ENCODE measurements around the gene SV2B.

DNA sequence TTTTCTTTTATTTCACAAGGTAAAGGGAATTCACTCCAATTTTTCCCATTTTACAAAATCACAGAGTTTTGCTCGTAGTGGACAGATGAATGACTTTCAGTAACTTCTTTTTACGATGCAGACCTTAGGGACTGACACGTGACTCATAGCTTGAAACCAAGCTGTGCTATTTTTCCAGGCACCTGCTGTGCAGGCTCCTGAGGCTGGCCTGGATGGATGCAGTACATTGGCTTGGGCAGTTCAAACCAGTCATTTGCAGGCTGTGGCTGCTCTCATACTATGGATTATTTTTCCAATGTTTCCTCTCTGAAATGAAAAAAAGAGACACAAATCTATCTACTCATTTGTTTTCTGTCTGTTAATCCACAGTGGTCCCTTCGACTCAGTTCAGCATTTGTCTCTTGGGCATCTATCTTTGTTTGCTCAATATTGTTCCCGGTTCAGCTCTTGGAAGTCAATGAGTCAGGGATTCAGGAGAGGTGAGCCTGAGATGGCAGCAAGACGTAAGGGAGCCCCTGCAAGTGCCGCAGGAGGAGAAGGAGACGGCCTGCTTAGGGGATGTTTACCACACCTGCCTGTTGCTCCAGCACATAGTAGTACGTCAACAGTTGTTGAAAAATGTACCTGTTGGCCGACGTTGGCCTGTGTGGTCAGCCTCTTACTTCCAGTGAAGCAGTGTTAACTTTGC lies 92.8 kb downstream of the SV2B start:
- TF ChIP-seq, protein P1, sequence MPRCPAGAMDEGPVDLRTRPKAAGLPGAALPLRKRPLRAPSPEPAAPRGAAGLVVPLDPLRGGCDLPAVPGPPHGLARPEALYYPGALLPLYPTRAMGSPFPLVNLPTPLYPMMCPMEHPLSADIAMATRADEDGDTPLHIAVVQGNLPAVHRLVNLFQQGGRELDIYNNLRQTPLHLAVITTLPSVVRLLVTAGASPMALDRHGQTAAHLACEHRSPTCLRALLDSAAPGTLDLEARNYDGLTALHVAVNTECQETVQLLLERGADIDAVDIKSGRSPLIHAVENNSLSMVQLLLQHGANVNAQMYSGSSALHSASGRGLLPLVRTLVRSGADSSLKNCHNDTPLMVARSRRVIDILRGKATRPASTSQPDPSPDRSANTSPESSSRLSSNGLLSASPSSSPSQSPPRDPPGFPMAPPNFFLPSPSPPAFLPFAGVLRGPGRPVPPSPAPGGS (IDR thresholded peaks at IDR 0.05), result no peak
- TF ChIP-seq MAX (IDR thresholded peaks at IDR 0.05) (no peak), CHD2 (IDR thresholded peaks at IDR 0.05; ENCODE audit: low read length, partially characterized antibody) (no peak), POLR2A (IDR thresholded peaks at IDR 0.05; ENCODE audit: low read length) (no peak), MAZ (IDR thresholded peaks at IDR 0.05; ENCODE audit: borderline replicate concordance, low read depth, low read length) (no peak), RAD21 (conservative IDR thresholded peaks at IDR 0.05 in 1 of 2, IDR thresholded peaks at IDR 0.05 in 1 of 2) (no peak)
- TF ChIP-seq, protein P2, sequence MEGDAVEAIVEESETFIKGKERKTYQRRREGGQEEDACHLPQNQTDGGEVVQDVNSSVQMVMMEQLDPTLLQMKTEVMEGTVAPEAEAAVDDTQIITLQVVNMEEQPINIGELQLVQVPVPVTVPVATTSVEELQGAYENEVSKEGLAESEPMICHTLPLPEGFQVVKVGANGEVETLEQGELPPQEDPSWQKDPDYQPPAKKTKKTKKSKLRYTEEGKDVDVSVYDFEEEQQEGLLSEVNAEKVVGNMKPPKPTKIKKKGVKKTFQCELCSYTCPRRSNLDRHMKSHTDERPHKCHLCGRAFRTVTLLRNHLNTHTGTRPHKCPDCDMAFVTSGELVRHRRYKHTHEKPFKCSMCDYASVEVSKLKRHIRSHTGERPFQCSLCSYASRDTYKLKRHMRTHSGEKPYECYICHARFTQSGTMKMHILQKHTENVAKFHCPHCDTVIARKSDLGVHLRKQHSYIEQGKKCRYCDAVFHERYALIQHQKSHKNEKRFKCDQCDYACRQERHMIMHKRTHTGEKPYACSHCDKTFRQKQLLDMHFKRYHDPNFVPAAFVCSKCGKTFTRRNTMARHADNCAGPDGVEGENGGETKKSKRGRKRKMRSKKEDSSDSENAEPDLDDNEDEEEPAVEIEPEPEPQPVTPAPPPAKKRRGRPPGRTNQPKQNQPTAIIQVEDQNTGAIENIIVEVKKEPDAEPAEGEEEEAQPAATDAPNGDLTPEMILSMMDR (IDR thresholded peaks at IDR 0.05), result no peak
